NCI-H2227 (cell line): ENCODE results near the gene ACBD6.

Source experiments
- DNase-seq: peaks from one replicate; lab custom pipeline; 2025; ENCODE audit not compliant: unreplicated experiment; lab: John Stamatoyannopoulos, UW

The ACBD6 gene

GRCh38 chr1:180248731-180249681 lies 253.4 kb downstream of the ACBD6 start:
- DNase-seq = no peak

DNA sequence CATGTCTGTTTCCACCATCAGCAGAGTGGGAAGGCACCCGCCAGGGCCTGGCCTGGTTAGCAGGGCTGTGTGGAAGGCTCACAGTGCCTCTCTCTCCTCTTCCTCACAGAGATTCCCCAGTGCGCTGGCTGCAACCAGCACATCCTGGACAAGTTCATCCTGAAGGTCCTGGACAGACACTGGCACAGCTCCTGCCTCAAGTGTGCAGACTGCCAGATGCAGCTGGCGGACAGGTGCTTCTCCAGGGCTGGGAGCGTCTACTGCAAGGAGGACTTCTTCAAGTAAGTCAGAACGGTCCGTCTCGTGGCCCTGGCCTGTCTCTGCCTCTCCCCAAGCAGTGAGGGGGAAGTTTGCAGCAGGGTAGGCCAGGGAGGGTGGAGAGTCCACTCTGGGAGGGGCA lies 254.2 kb downstream of the ACBD6 start:
- DNase-seq = no peak

DNA sequence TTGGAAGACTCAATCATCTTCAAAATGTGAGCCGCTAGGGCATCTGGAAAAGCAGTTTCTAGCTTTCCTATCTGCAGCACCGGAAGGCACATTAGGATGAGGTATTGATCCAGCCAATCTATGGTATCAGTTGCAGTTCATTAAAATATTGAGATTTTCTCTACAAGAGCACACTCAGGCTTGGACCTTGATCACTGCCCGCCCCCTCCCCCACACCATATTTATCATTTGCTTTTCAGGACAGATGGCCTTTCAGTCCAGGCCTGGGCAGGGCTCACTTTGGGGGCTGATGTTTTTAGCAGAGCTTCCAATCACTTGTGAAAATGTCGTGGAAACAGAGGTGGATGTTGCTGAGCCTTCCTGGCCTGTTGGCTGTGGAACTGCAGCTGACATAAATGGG lies 254.8 kb downstream of the ACBD6 start:
- no peak for DNase-seq

DNA sequence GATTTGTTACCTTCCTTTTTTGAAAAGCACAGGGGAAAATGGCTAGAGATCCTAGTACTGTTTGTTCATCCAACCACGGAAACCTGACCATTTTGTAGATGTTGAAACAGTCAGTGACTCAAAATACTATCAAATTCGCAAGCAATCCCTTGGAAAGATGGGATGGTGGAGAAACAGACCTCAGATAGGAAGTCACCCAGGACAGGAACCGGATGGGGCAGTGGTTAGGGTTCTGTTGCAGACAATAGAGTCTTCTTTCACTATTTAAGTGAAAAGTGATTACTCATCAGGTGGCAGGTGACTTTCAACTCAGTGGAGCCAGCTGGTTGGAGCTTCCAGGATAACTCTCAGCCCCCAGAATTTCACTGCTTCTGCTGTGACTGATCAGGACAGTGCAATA lies 255.3 kb downstream of the ACBD6 start:
- no peak for DNase-seq

GRCh38 chr1:180246579-180246978 lies 255.8 kb downstream of the ACBD6 start:
- no peak for DNase-seq

DNA sequence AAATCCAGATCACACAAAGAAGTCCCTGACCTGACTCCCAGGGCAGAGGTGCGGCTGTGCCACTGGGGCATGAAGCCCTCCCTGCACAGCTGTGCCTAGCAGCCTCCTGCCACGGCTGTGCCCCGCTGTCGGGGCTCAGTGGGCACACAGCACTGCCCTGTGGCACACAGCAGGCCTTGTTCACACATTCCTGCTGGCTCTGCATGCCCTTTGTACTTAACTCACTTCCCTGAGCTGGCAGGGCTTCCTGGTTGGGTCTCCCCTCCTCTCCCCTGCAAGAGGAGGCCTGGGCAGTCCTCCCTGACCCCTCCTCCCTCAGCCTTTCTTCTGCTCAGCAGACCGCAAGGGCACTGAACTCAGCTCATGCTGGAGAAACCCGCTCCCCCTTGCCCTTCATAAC lies 257.5 kb downstream of the ACBD6 start:
- DNase-seq = no peak

DNA sequence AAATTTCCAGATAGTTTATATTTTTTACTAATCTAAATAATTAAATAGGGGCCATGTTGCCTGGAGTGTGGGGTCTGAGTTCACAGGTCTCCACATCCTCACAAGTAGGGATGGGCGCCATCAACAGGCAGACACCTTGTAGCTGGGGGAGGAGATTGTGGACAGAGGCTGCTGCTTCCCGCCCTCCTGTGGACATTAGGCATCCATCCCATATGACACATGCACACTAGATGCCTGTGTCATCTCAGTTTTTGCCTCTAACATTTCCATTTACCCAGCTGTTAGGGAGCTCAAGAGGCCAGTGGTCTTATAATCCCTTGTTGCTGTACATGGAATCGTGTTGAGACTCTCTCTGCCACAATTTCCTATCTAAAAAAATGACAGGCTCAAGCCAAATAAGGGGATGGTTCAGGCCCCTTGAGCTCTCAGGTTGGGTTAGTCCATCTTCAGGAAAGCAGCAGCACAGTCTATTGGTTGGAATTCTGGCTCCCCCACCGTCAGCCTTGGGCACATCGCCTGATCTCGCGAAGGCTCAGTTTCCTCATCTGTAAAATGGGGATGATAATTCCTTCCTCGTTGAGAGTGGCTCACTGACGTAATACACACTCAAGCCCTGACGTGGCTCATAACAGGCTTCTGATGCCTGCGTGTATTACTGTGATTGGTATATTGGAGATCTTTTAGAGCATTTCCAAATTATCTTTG lies 258.7 kb downstream of the ACBD6 start:
- DNase-seq = no peak

DNA sequence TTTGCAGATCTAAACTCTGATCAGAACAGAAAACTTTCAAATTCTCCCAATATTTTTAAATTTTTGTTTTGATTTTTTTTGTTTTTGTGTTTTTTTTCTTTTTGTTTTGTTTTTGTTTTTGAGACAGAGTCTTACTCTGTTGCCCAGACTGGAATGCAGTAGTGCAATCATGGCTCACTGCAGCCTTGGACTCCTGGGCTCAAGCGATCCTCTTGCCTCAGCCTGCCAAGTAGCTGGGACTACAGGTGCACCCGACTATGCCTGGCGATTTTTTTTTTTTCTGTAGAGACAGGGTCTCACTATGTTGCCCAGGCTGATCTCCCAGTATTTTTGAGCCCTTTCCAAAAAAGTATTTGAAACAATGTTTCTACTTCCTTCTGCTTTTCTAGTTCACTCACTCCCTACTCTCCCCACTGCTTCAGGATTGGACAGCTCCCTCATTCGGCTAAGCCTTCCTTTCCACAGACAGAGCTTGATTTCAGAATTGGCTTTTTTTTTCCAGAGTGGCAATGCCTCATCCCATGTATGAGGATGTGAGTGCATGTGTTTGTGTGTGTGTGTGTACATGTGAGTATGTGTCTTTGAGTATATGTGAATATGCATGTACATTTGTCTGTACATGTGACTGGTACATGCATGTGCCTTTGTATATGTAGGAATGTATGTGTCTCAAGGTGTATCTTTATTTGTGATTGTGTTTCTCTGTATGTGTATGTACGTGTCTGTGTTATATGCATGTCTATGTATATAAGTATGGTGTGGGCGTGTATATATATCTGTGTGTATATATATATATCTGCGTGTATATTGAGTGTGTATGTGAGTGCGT lies 260.4 kb downstream of the ACBD6 start:
- no peak for DNase-seq

DNA sequence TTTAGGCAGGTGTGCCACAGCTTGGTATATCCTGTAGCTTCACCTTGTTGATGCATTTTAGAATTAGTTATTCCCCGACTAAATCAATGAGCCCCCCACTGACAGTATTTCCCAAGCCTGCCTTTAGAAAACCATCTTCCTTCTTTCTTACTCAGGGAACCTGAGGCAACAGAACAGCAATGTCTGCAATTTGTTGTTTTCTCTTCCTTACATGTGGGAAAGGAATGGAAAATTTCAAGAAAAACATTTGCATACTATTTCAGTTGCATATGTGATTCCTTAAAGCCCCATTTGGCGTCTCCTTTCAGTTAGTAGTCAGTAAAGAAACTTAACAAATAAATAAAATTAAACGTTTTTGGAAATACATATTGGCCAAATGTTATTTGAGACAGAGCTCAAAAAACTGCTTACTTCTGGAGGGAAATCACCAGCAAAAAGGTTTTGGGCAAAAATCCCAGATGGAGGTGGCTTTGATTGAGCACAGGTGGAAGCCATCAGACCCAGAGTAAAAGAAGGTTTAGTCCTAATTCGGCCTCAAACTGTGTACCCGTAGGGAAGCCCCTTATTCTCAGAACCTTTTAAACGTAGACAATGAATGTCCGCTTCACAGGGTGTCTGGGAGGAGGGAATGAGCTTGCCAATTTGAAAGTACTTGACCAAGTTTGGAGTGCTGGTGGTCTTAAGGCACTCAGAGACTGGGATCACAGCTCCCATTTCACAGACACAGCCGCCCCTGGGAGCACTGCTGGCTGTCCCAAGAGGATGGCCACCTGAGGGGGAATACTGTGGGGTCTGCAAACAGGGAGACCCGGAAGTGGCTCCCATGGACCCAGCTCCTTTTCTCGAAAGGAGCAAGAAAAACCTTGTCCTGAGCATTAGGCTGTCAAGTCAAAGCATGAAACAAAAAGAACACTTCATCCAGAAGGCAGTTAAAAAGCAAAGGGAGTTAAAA lies 263.0 kb downstream of the ACBD6 start:
- DNase-seq = no peak

- DNase-seq = no peak
Observed at GRCh38 chr1:180238675-180239074, 263.7 kb downstream of the ACBD6 start.
